Measurements from ENCODE around the gene NUDT16L1. TPM values are rescaled to one million over a fixed set of nuclear protein-coding genes. Genes with fewer than 3 reads are reported as not detected.
A peak's percentile ranks its signal among the peaks of the same experiment; 100 is the strongest.

Gene NUDT16L1
- total RNA-seq, 4 donors from 2014 or later, result 32.6 to 62.7 (median 54.3) TPM

GRCh38 chr16:4692460-4693295 is 684 bp upstream of the NUDT16L1 start:
- Histone ChIP-seq H3K4me1 (peaks cover 15 to 25% (median 21%) of the 10 kb centered on the region in 4 donors), H3K27me3 (no peaks in the 10 kb centered on the region), H3K9me3 (no peaks in the 10 kb centered on the region), H3K27ac (peak overlapping the region; percentile 77 to 97 (median 93)), H3K4me3 (peak overlapping the region; percentile 35 to 91 (median 82)), H3K36me3 (no peaks in the 10 kb centered on the region)
- no peak for TF ChIP-seq POLR2A (IDR thresholded peaks at IDR 0.05)
- no peak for TF ChIP-seq POLR2AphosphoS5 (IDR thresholded peaks at IDR 0.05)
- TF ChIP-seq EP300 (IDR thresholded peaks at IDR 0.05; ENCODE audit: low read depth), result no peak
- no peak for TF ChIP-seq CTCF (IDR thresholded peaks at IDR 0.05)
- intact Hi-C loops (cut with DNase I; ENCODE audit: low total_unique reads), result no loop called here
- 19% methylated on average over 31 of the region's 31 CpGs; no CpG with 5 or more reads in 1 of the 2 donors for WGBS, 2 donors (ENCODE audit: low coverage in 1 of 2)
- in situ Hi-C loops (cut with MboI; ENCODE audit: low pct_ligation_motif_present in 1 of 4, low pct_unique_long_range_greater_than_20kb in 1 of 4, low sequenced_read_pairs in 3 of 4), result no loop called here
- DNase-seq, result no peak

- TF ChIP-seq EP300 (IDR thresholded peaks at IDR 0.05; ENCODE audit: low read depth) (no peak), POLR2A (IDR thresholded peaks at IDR 0.05) (no peak), POLR2AphosphoS5 (IDR thresholded peaks at IDR 0.05) (no peak), CTCF (IDR thresholded peaks at IDR 0.05) (no peak)
- Histone ChIP-seq H3K36me3 (no peaks in the 10 kb centered on the region), H3K27me3 (no peaks in the 10 kb centered on the region), H3K27ac (peak overlapping the region; percentile 90 to 97 (median 93)), H3K9me3 (no peaks in the 10 kb centered on the region), H3K4me3 (peak overlapping the region; percentile 51 to 91 (median 82)), H3K4me1 (peaks cover 15 to 25% (median 21%) of the 10 kb centered on the region in 4 donors)
- in situ Hi-C loops (cut with MboI; ENCODE audit: low pct_ligation_motif_present in 1 of 4, low pct_unique_long_range_greater_than_20kb in 1 of 4, low sequenced_read_pairs in 3 of 4), result no loop called here
- WGBS, 2 donors (ENCODE audit: low coverage in 1 of 2), result 5% methylated on average over 15 of the region's 54 CpGs; no CpG with 5 or more reads in 1 of the 2 donors
- intact Hi-C loops (cut with DNase I; ENCODE audit: low total_unique reads), result no loop called here
- peak; percentile 56 for DNase-seq
Measured at GRCh38 chr16:4693956-4694641, 737 bp downstream of the NUDT16L1 start.

- 54% methylated on average over 22 of the region's 26 CpGs; no CpG with 5 or more reads in 1 of the 2 donors for WGBS, 2 donors (ENCODE audit: low coverage in 1 of 2)
- in situ Hi-C loops (cut with MboI; ENCODE audit: low pct_ligation_motif_present in 1 of 4, low pct_unique_long_range_greater_than_20kb in 1 of 4, low sequenced_read_pairs in 3 of 4) (no loop called here), intact Hi-C loops (cut with DNase I; ENCODE audit: low total_unique reads) (no loop called here)
- DNase-seq, result no peak
- Histone ChIP-seq H3K27me3 (no peaks in the 10 kb centered on the region), H3K36me3 (no peaks in the 10 kb centered on the region), H3K9me3 (no peaks in the 10 kb centered on the region), H3K4me1 (peaks cover 15 to 25% (median 21%) of the 10 kb centered on the region in 4 donors), H3K27ac (peak overlapping the region; percentile 90 to 97 (median 93)), H3K4me3 (peak overlapping the region; percentile 51 to 91 (median 82))
- TF ChIP-seq CTCF (IDR thresholded peaks at IDR 0.05), result no peak
- no peak for TF ChIP-seq EP300 (IDR thresholded peaks at IDR 0.05; ENCODE audit: low read depth)
- no peak for TF ChIP-seq POLR2A (IDR thresholded peaks at IDR 0.05)
- no peak for TF ChIP-seq POLR2AphosphoS5 (IDR thresholded peaks at IDR 0.05)
Measured at GRCh38 chr16:4694642-4695451, 1.5 kb downstream of the NUDT16L1 start.

Measured in transverse colon (tissue), 4 donors.